ENCODE results near the gene TMEM132A. TPM values are rescaled to one million over a fixed set of nuclear protein-coding genes. Genes with fewer than 3 reads are reported as not detected.

Gene TMEM132A
- total RNA-seq, 6 experiments from 2014 or later: 0.76 to 4.2 (median 1.7) TPM

DNA sequence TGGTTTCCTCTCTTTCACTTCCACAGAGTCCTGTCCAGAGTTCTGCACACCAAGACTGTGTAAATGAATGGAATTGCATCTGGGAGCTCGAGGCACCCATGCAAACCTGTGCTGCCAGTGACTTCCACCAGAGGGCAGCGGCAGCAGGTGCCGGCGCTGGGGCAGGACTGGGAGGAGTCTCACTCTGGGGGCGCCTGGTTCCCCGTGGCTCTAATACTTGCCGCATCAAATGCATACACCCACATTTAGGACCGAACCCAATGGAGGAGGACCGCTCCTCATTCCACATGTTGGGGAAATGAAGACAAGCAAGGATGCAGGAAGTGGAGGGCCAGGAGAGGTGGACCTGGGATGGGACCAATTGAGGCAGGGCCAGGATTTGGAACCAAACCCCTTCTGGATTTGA is 46.1 kb downstream of the TMEM132A start:
- no peak for TF ChIP-seq POLR2A (IDR thresholded peaks at IDR 0.05)
- TF ChIP-seq CTCF (IDR thresholded peaks at IDR 0.05): peak; percentile 73 to 88 (median 80)
- H3K4me3 ChIP-seq: no peak overlapping the region
- no peaks in the 10 kb centered on the region for H3K4me1 ChIP-seq
- WGBS (ENCODE audit: insufficient coverage, low coverage, low lambda C conversion rate, missing lambda C conversion rate): 14% methylated on average over 6 of the region's 9 CpGs
- H3K36me3 ChIP-seq: no peaks in the 10 kb centered on the region
- DNase-seq: peak in 2 of 3 donors; percentile 62 to 63
- no peaks in the 10 kb centered on the region for H3K27me3 ChIP-seq
- H3K27ac ChIP-seq: no peak overlapping the region
- no peaks in the 10 kb centered on the region for H3K9me3 ChIP-seq
- intact Hi-C loops (cut with DNase I): no loop called here
- ATAC-seq: peak; percentile 79 to 88 (median 85)

DNA sequence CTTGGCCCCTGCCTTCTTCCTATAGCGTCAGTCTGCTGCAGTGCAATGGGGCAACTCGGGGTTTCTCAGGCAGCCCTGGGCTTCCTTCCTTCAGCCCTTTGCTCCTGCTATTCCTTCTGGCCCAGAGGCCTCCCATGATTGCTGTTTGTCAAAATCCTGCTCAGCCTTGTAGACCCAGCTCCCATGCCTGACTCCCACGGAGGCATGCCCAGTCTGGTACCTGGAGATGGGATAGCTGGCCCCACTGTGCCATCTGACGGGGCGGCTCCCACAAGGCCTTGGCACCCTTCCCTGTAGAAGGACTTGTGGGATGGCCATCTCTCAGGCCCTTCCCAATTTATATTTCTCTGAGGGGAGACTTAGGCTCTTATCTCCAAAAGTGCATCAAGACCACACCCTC is 46.6 kb downstream of the TMEM132A start:
- no peaks in the 10 kb centered on the region for H3K36me3 ChIP-seq
- ATAC-seq (no peak), DNase-seq (no peak)
- no peak for TF ChIP-seq POLR2A (IDR thresholded peaks at IDR 0.05)
- TF ChIP-seq CTCF (IDR thresholded peaks at IDR 0.05): no peak
- WGBS (ENCODE audit: insufficient coverage, low coverage, low lambda C conversion rate, missing lambda C conversion rate): 51% methylated on average over 4 of the region's 5 CpGs
- H3K9me3 ChIP-seq: no peaks in the 10 kb centered on the region
- H3K4me3 ChIP-seq: no peak overlapping the region
- H3K4me1 ChIP-seq: no peaks in the 10 kb centered on the region
- intact Hi-C loops (cut with DNase I): no loop called here
- H3K27ac ChIP-seq: no peak overlapping the region
- H3K27me3 ChIP-seq: no peaks in the 10 kb centered on the region

DNA sequence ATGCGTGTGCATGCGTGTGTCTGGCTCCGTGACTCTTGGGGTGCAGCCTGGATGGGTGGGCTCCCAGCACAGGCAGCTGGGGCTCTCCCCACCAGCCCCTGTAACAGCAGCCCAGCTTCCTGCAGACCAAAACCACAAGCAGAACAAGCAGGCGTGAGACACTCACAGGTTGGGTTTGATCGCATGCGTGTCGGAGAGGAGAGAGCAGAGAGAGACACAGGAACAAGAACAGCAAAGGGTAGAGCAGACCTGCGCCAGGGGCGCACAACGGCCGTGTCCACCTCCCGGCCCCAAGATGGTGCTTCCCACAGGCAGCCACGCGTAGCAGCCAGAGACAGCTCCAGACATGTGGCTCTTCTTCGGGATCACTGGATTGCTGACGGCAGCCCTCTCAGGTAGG is 47.3 kb downstream of the TMEM132A start, which contains the start of gene CD6:
TSS of gene CD6 (plus strand) at position 161 of the 400 bp plus-strand sequence. CDS start at position 347, 186 bp downstream.
- H3K4me3 ChIP-seq: no peak within 1 kb of the TSS
- no peaks in the 10 kb centered on the region for H3K4me1 ChIP-seq
- DNase-seq (no peak), ATAC-seq (peak in 2 of 4 donors; percentile 24 to 37)
- no peaks in the 10 kb centered on the region for H3K36me3 ChIP-seq
- no peak within 1 kb of the TSS for H3K27ac ChIP-seq
- no peak for TF ChIP-seq CTCF (IDR thresholded peaks at IDR 0.05)
- TF ChIP-seq POLR2A (IDR thresholded peaks at IDR 0.05): no peak
- WGBS (ENCODE audit: insufficient coverage, low coverage, low lambda C conversion rate, missing lambda C conversion rate): 70% methylated on average over 11 of the region's 16 CpGs
- no peaks in the 10 kb centered on the region for H3K27me3 ChIP-seq
- no peaks in the 10 kb centered on the region for H3K9me3 ChIP-seq
- intact Hi-C loops (cut with DNase I): no loop called here

GRCh38 chr11:60972182-60973030 is 48.1 kb downstream of the TMEM132A start:
- H3K9me3 ChIP-seq: no peaks in the 10 kb centered on the region
- H3K4me1 ChIP-seq: no peaks in the 10 kb centered on the region
- DNase-seq (no peak), ATAC-seq (peak in 1 of 4 donors; percentile 9)
- WGBS (ENCODE audit: insufficient coverage, low coverage, low lambda C conversion rate, missing lambda C conversion rate): 67% methylated on average over 8 of the region's 15 CpGs
- H3K4me3 ChIP-seq: no peak overlapping the region
- no peak overlapping the region for H3K27ac ChIP-seq
- H3K27me3 ChIP-seq: no peaks in the 10 kb centered on the region
- no peaks in the 10 kb centered on the region for H3K36me3 ChIP-seq
- intact Hi-C loops (cut with DNase I): no loop called here
- TF ChIP-seq POLR2A (IDR thresholded peaks at IDR 0.05): no peak
- TF ChIP-seq CTCF (IDR thresholded peaks at IDR 0.05): no peak
